ENCODE measurements around the gene BARHL2. TPM values are rescaled to one million over a fixed set of nuclear protein-coding genes. Genes with fewer than 3 reads are reported as not detected.

Gene BARHL2
- total and polyA plus RNA-seq, 2 of the 4 experiments (the other 2 are of a cell fraction) = not detected

GRCh38 chr1:90731382-90732050 is 14.4 kb upstream of the BARHL2 start:
- Histone ChIP-seq H3K23ac (ENCODE audit: low read depth, low read length) (no peak overlapping the region), H4K8ac (ENCODE audit: low read depth in 2 of 2, low read length in 2 of 2) (no peak overlapping the region), H3K4me2 (ENCODE audit: low read depth, low read length) (no peak overlapping the region), H3K4ac (ENCODE audit: low read depth, low read length) (no peak overlapping the region), H2BK15ac (ENCODE audit: low read depth, low read length) (no peak overlapping the region), H3K27ac (ENCODE audit: insufficient read depth, low read length) (no peak overlapping the region), H3K18ac (ENCODE audit: low read depth, low read length) (no peak overlapping the region), H3K79me1 (ENCODE audit: low read depth in 1 of 2, low read length in 2 of 2) (no peaks in the 10 kb centered on the region), H2AFZ (replicated peaks; ENCODE audit: low read length, poor library complexity) (no peak overlapping the region), H2AK5ac (ENCODE audit: low read depth, low read length) (no peak overlapping the region), H4K20me1 (ENCODE audit: insufficient read depth, low read length) (no peaks in the 10 kb centered on the region), H4K5ac (ENCODE audit: low read depth, low read length) (no peak overlapping the region), H2BK20ac (ENCODE audit: low read depth, low read length) (no peak overlapping the region), H2AK9ac (replicated peaks; ENCODE audit: low read depth, low read length, poor library complexity) (no peak overlapping the region), H3K9me1 (ENCODE audit: insufficient read depth, low read length) (no peaks in the 10 kb centered on the region), H3K56ac (ENCODE audit: extremely low read depth, insufficient read depth, low read length) (no peak overlapping the region), H2BK120ac (ENCODE audit: low read depth, low read length) (no peak overlapping the region), H3K27me3 (ENCODE audit: control insufficient read depth, insufficient read depth, low read length) (peaks cover 56% of the 10 kb centered on the region), H3K9ac (ENCODE audit: low read depth, low read length) (no peak overlapping the region), H3K14ac (replicated peaks; ENCODE audit: low read depth, low read length) (no peak overlapping the region), H2BK5ac (ENCODE audit: low read depth, low read length, poor library complexity, severe bottlenecking) (no peak overlapping the region), H4K91ac (ENCODE audit: insufficient read depth, low read depth, low read length) (no peak overlapping the region), H3K4me3 (ENCODE audit: insufficient read depth, low read depth, low read length) (no peak overlapping the region), H3K36me3 (ENCODE audit: control insufficient read depth, insufficient read depth, low read length) (no peaks in the 10 kb centered on the region), H3K9me3 (ENCODE audit: control insufficient read depth, insufficient read depth, low read length) (peaks cover 5% of the 10 kb centered on the region; the same call in 1 of the 2 replicates), H3K4me1 (ENCODE audit: control insufficient read depth, insufficient read depth, low read length) (0 out of 2 replicates have a peak, but pooled peaks cover 1% of the 10 kb centered on the region)
- in situ Hi-C loops (cut with MboI; ENCODE audit: low sequenced_read_pairs) (no loop called here), intact Hi-C loops (cut with micrococcal nuclease) (no loop called here), dilution Hi-C loops (cut with HindIII; ENCODE audit: low sequenced_read_pairs, unreplicated experiment) (no loop called here)
- no TSS peak for BruUV-seq (replicated peaks)
- DNase-seq = no peak
- no peak for ATAC-seq (ENCODE audit: low read depth)
- POLR2A ChIA-PET (ENCODE audit: unreplicated experiment) = no interaction called here
- WGBS, 2 experiments (ENCODE audit: extremely low coverage in 2 of 2, insufficient read length in 1 of 2) = no CpG with 5 or more reads among the region's 6 CpGs
- CTCF ChIA-PET = interaction anchor here (1.3 kb wide), 1 partner anchor 10 kb away, joined by 9 read pairs; no protein-coding TSS in a partner anchor
- no peak for TF ChIP-seq RAD21 (IDR thresholded peaks at IDR 0.05; ENCODE audit: low read length)
- TF ChIP-seq RCOR1 (IDR thresholded peaks at IDR 0.05; ENCODE audit: insufficient replicate concordance, low read length) = no peak
- no peak for TF ChIP-seq RFX5 (IDR thresholded peaks at IDR 0.05; ENCODE audit: low read depth, low read length)
- no peak for TF ChIP-seq MAZ (IDR thresholded peaks at IDR 0.05; ENCODE audit: borderline replicate concordance, low read depth, low read length)
- no peak for TF ChIP-seq BHLHE40 (IDR thresholded peaks at IDR 0.05; ENCODE audit: low read depth, low read length)
- TF ChIP-seq POLR2A (IDR thresholded peaks at IDR 0.05; ENCODE audit: low read depth, low read length) = no peak
- TF ChIP-seq MXI1 (IDR thresholded peaks at IDR 0.05; ENCODE audit: borderline replicate concordance, low read depth, low read length) = no peak
- no peak for TF ChIP-seq FOS (IDR thresholded peaks at IDR 0.05; ENCODE audit: low read depth, low read length)
- no peak for TF ChIP-seq CEBPB (IDR thresholded peaks at IDR 0.05; ENCODE audit: low read depth, low read length)
- TF ChIP-seq NFE2L2 (IDR thresholded peaks at IDR 0.05; ENCODE audit: low read depth, low read length) = no peak
- TF ChIP-seq MAFK (IDR thresholded peaks at IDR 0.05; ENCODE audit: low read depth, low read length) = no peak
- TF ChIP-seq ELK1 (IDR thresholded peaks at IDR 0.05; ENCODE audit: borderline replicate concordance, low read depth, low read length) = no peak

All from IMR-90 (cell line).